ENCODE measurements around the gene COP1.
"Not testable (repeated sequence)": the region's sequence is repeated elsewhere in the genome, so short reads cannot be mapped to it uniquely, and the experiment has no call there.

Gene COP1

DNA sequence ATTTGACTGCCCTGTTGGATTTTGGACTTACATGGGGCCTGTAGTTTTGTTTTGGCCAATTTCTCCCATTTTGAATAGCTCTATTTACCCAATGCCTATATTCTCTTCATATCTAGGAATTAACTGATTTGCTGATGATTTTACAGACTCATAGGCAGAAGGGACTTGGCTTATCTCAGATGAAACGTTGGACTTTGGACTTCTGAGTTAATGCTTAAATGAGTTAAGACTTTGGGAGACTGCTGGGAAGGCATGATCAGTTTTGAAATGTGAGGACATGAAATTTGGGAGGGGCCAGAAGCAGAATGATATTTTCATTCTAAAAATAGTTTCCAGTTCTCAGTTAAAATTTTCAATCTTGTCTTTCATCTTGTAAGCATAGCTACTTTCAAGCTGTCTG lies 222.3 kb downstream of the COP1 start:
- Histone ChIP-seq H3K27ac (no peak overlapping the region), H3K36me3 (ENCODE audit: control insufficient read depth, insufficient read depth, low read length) (no peaks in the 10 kb centered on the region)

DNA sequence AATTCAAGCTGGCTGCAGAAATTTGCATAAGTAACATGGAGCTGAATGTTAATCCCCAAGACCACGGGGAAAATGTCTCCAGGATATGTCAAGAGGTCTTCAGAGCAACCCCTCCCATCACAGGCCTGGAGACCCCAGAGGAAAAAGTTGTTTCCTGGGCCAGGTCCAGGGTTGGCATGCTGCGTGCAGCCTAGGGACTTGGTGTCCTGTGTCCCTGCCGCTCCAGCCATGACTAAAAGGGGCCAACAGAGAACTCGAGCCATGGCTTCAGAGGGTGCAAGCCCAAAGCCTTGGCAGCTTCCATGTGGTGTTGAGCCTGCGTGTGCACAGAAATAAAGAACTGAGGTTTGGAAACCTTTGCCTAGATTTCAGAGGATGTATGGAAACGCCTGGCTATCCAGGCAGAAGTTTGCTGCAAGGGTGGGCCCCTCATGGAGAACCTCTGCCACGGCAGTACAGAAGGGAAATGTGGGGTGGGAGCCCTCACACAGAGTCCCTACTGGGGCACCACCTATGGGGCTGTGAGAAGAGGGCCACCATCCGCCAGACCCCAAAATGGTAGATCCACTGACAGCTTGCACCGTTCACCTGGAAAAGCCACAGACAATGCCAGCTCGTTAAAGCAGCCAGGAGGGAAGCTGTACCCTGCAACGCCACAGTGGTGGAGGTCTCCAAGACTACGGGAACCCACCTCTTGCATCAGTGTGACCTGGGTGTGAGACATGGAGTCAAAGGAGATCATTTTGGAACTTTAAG lies 222.9 kb downstream of the COP1 start:
- no peak overlapping the region for H2AFZ ChIP-seq
- no peaks in the 10 kb centered on the region for H3K79me2 ChIP-seq
- H3K4me2 ChIP-seq (ENCODE audit: low read length) = no peak overlapping the region
- no peaks in the 10 kb centered on the region for H3K36me3 ChIP-seq (ENCODE audit: control insufficient read depth, insufficient read depth, low read length)
- no peaks in the 10 kb centered on the region for H3K9me3 ChIP-seq (ENCODE audit: control insufficient read depth, low read length)
- no peaks in the 10 kb centered on the region for H3K4me1 ChIP-seq
- no peaks in the 10 kb centered on the region for H3K27me3 ChIP-seq (ENCODE audit: control insufficient read depth, insufficient read depth, low read length)
- TF ChIP-seq, protein P1, sequence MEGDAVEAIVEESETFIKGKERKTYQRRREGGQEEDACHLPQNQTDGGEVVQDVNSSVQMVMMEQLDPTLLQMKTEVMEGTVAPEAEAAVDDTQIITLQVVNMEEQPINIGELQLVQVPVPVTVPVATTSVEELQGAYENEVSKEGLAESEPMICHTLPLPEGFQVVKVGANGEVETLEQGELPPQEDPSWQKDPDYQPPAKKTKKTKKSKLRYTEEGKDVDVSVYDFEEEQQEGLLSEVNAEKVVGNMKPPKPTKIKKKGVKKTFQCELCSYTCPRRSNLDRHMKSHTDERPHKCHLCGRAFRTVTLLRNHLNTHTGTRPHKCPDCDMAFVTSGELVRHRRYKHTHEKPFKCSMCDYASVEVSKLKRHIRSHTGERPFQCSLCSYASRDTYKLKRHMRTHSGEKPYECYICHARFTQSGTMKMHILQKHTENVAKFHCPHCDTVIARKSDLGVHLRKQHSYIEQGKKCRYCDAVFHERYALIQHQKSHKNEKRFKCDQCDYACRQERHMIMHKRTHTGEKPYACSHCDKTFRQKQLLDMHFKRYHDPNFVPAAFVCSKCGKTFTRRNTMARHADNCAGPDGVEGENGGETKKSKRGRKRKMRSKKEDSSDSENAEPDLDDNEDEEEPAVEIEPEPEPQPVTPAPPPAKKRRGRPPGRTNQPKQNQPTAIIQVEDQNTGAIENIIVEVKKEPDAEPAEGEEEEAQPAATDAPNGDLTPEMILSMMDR (IDR thresholded peaks at IDR 0.05) = no peak
- no peak overlapping the region for H3K9ac ChIP-seq
- no peak overlapping the region for H3K4me3 ChIP-seq (ENCODE audit: low read depth, low read length)
- no peak overlapping the region for H3K27ac ChIP-seq

More for the DNA sequence above, 222.3 kb downstream of the COP1 start:
- Histone ChIP-seq H3K79me2 (no peaks in the 10 kb centered on the region), H3K4me2 (ENCODE audit: low read length) (no peak overlapping the region), H3K4me1 (no peaks in the 10 kb centered on the region), H3K27me3 (ENCODE audit: control insufficient read depth, insufficient read depth, low read length) (no peaks in the 10 kb centered on the region), H3K4me3 (ENCODE audit: low read depth, low read length) (no peak overlapping the region), H2AFZ (no peak overlapping the region), H3K9me3 (ENCODE audit: control insufficient read depth, low read length) (no peaks in the 10 kb centered on the region), H3K9ac (no peak overlapping the region)
- TF ChIP-seq, protein P1 (IDR thresholded peaks at IDR 0.05) = no peak

DNA sequence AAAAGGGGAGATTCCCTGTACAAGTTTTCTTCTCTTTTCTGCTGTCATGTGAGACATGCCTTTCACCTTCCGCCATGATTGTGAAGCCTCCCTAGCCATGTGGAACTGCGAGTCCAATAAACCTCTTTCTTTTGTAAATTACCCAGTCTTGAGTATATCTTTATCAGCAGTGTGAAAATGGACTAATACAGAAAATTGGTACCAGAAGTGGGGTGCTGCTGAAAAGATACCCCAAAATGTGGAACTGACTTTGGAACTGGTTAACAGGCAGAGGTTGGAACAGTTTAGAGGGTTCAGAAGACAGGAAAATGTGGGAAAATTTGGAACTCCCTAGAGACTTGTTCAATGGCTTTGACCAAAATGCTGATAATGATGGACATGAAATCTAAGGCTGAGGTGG lies 223.7 kb downstream of the COP1 start:
- H3K4me3 ChIP-seq (ENCODE audit: low read depth, low read length); H3K4me1 ChIP-seq; H3K27me3 ChIP-seq (ENCODE audit: control insufficient read depth, insufficient read depth, low read length); H3K27ac ChIP-seq; H3K36me3 ChIP-seq (ENCODE audit: control insufficient read depth, insufficient read depth, low read length); H3K4me2 ChIP-seq (ENCODE audit: low read length); H2AFZ ChIP-seq; H3K79me2 ChIP-seq; H3K9ac ChIP-seq; H3K9me3 ChIP-seq (ENCODE audit: control insufficient read depth, low read length): not testable (repeated sequence)

- H3K27me3 ChIP-seq (ENCODE audit: control insufficient read depth, insufficient read depth, low read length) = no peaks in the 10 kb centered on the region
- H3K4me2 ChIP-seq (ENCODE audit: low read length) = no peak overlapping the region
- H3K36me3 ChIP-seq (ENCODE audit: control insufficient read depth, insufficient read depth, low read length) = no peaks in the 10 kb centered on the region
- no peak overlapping the region for H3K27ac ChIP-seq
- no peaks in the 10 kb centered on the region for H3K79me2 ChIP-seq
- H3K9me3 ChIP-seq (ENCODE audit: control insufficient read depth, low read length) = no peaks in the 10 kb centered on the region
- H3K9ac ChIP-seq = no peak overlapping the region
- no peaks in the 10 kb centered on the region for H3K4me1 ChIP-seq
- no peak overlapping the region for H3K4me3 ChIP-seq (ENCODE audit: low read depth, low read length)
- H2AFZ ChIP-seq = no peak overlapping the region
- TF ChIP-seq, protein P1 (IDR thresholded peaks at IDR 0.05) = no peak
Measured at GRCh38 chr1:175981128-175981527, 226.0 kb downstream of the COP1 start.

DNA sequence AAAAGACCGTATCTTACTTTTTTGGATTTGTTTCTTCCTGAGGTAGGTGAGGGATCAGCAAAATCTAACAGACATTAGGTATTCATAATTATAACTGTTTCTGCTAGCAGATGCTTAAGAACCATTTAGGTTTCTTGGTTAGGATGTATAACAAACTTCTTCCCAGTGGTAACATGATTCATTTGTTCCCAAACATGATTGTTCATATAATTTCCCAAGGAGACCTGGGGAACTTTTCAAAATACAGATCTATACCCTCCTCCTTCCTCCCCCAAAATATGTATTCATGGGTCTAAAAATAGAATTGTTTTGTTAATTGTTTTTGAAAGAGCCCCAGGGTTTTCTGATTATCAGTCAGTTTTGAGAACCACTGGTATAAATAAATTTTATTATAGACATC lies 228.2 kb downstream of the COP1 start:
- Histone ChIP-seq H3K36me3 (ENCODE audit: control insufficient read depth, insufficient read depth, low read length) (no peaks in the 10 kb centered on the region), H3K4me1 (no peaks in the 10 kb centered on the region), H3K79me2 (no peaks in the 10 kb centered on the region), H3K4me2 (ENCODE audit: low read length) (no peak overlapping the region), H2AFZ (no peak overlapping the region), H3K4me3 (ENCODE audit: low read depth, low read length) (no peak overlapping the region), H3K9me3 (ENCODE audit: control insufficient read depth, low read length) (no peaks in the 10 kb centered on the region), H3K27me3 (ENCODE audit: control insufficient read depth, insufficient read depth, low read length) (no peaks in the 10 kb centered on the region), H3K9ac (no peak overlapping the region), H3K27ac (no peak overlapping the region)
- TF ChIP-seq, protein P1 (IDR thresholded peaks at IDR 0.05) = no peak
